ENCODE results near the gene AKR1C2.

- TF ChIP-seq CTCF (IDR thresholded peaks at IDR 0.05; ENCODE audit: low read length) (no peak), EZH2 (optimal IDR thresholded peaks at IDR 0.05; ENCODE audit: low read depth, low read length) (no peak)
Observed at GRCh38 chr10:5041471-5042023, 37.9 kb upstream of the AKR1C2 start.

Measured in MM.1S (cell line).